Raji (cell line): ENCODE results near the gene WFS1.

Experiments
- POLR2A ChIP-seq: IDR thresholded peaks from 2 replicates; pipeline ENCODE4 v1.6.1; 2011; ENCODE audit warnings: low read depth, low read length, control low read depth; ENCODE audit not compliant: insufficient read depth

Gene WFS1

DNA sequence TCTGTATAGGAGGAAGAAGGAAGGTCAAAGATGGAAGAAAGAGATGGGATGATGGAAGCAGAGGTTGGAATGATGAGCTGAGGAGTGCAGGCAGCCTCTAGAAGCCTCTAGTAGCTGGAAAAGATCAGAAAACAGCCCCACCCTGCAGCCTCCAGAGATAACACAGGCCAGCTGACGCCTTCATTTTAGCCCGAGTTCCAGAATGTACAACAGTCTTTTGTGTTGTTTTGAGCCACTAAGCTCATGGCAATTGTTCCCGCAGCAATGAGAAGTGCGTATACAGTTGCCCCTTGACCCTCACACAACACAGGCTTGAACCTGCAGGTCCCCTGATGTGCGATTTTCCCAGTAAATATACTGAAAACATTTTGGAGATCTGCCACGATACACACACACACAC, 72.0 kb downstream of the WFS1 start:
- TF ChIP-seq POLR2A = no peak

- TF ChIP-seq POLR2A = no peak
Observed at GRCh38 chr4:6342530-6343293, 73.1 kb downstream of the WFS1 start.

DNA sequence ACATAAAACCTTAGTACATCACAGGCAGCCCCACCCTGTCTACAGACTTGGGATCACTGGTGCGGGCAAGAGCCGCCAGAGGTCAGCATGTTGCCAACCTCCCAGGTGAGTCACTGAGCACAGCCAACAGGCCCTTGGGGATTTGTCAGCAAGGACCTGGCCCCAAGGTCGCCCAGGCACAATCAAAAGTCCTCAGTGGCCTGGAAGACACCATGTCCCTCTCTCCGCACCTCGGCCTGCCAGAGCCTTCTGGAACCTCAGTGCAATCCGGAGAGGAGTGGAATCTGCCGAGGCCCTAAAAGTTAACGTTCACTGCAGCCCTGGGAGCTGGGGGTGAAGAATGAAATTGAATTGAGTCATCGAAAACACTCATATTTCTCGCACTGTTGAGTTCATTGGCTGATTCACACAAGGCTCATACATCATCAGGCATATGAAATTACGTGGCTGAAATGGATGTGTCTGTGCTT, 74.3 kb downstream of the WFS1 start:
- TF ChIP-seq POLR2A = no peak

- no peak for TF ChIP-seq POLR2A
Observed at GRCh38 chr4:6345096-6345830, 75.6 kb downstream of the WFS1 start.

DNA sequence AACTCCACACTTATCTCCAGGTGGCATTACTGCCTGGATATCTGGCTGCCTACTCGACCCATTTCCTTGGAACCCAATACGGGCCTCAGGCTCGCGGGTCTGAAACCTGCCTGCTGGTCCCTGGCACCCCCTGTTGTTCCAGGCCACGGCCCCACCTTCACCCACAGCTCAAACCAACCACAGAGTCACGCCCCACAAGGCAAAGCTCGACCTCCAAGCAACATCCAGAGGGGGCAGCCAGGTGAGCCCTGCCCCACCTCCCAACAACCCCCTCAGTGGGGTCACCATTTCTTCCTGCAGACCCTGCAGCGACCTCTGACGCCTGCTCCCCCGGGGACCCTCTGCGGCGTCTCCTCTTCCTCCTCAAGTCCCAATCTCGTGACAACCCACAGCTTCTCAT, 76.2 kb downstream of the WFS1 start:
- no peak for TF ChIP-seq POLR2A

- no peak for TF ChIP-seq POLR2A
Observed at GRCh38 chr4:6346373-6347110, 76.9 kb downstream of the WFS1 start.

DNA sequence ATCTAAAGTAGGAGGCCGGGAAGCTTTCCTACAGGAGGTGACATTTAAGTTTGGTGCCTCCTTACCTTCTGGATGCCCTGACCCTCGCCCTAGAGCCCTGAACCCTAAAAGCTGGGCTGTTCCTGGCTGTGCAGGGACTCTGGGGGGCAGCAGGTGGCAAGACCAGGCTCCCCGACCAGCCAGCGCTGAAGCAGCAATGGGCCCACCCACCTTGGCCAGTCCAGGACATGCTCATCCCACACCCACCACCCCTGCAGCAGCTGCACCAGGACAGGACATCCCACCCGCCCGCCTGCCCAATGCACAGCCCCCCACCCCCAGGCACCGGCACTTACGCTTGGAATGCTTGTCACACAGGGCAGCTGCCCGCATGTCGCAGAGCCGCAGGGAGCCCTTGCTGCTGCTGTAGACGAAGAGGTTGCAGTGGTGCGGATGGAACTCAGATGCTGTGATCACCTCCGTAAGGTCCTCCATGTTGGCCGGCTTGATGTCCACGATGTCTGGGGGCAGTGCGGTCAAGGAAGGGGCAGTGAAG, 77.9 kb downstream of the WFS1 start:
- TF ChIP-seq POLR2A = no peak

GRCh38 chr4:6348408-6348807, 78.8 kb downstream of the WFS1 start:
- no peak for TF ChIP-seq POLR2A

DNA sequence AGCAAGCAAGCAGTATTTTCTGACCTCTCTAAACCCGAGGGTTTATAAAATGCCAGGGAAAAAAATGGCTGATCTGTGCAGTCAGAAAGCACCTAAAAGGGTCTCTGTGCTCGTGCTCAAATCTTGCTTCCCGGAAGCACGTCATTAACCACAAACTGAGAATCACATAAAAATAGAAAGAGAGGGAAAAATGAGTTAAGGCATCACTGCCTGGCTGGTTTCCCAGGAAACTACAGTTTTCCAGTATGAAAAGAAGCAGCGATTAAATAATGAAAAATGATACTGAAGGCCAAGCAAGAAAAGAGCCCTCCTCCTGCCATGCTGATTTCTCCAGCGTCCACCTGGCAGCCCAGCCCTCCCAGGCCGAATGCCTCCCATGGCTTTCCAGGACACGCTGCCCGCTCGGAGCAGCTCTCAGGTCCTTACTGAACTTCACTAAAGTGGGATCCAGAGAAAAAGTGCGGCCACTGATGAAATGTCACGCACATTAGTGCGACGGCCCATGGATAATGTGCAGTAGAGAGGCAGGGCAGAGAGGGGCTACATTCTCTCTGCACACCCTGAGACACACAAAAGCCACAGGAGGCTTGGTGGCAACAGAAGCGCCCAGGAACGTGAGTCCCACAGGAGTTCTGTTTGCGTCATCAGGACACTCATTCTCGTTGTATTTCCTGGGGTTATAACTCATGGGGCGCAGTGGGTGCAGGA, 80.4 kb downstream of the WFS1 start:
- TF ChIP-seq POLR2A = no peak

GRCh38 chr4:6350646-6351045, 81.0 kb downstream of the WFS1 start:
- no peak for TF ChIP-seq POLR2A

- no peak for TF ChIP-seq POLR2A
Observed at GRCh38 chr4:6351246-6352000, 81.8 kb downstream of the WFS1 start.

GRCh38 chr4:6352031-6352692, 82.5 kb downstream of the WFS1 start:
- TF ChIP-seq POLR2A = no peak
